Epithelial cell of proximal tubule (primary cell): ENCODE results near the gene TBXA2R. TPM values are rescaled to one million over a fixed set of nuclear protein-coding genes. Genes with fewer than 3 reads are reported as not detected.

Experiments
- DNase-seq: peaks from one replicate; pipeline ENCODE4 v3.0.0-alpha.2; 2011; ENCODE audit warnings: low read depth
- H3K4me3 ChIP-seq: 2 replicates; pipeline ENCODE4 v1.5.1; 2011; ENCODE audit warnings: low read depth, mild to moderate bottlenecking, low read length
- total RNA-seq: library from RNA; depleted of rRNA; stranded (reverse); fragments of >200 nt; gene quantifications from 2 replicates; pipeline ENCODE4 v1.2.3, GENCODE V29; 2015
- TF ChIP-seq, protein P1 (sequence below): conservative IDR thresholded peaks from 2 replicates; pipeline ENCODE4 v1.5.1; 2012; ENCODE audit warnings: low read depth, mild to moderate bottlenecking, low read length

The TBXA2R gene
- total RNA-seq, 1 donor from 2014 or later = 0.17 TPM

DNA sequence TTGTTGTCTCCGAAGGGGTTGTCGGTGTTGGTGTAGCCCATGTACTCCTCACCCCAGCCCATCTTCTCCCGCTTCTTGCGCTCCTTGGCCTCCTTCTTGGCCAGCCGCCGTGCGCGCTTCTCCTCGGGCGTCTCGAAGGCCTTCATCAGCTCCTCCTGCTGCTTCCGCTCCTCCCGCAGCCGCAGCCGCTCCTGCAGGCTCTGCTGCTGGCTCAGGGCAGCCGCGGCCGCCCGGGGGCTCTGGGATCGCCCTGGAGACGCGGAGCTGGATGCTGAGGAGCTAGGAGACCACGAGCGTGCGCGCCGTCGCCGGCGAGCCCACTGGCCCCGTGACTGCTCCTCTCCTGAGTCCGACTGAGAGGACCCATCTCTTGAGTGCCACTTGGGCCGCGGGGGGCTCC, 17.0 kb upstream of the TBXA2R start:
- TF ChIP-seq, protein P1, sequence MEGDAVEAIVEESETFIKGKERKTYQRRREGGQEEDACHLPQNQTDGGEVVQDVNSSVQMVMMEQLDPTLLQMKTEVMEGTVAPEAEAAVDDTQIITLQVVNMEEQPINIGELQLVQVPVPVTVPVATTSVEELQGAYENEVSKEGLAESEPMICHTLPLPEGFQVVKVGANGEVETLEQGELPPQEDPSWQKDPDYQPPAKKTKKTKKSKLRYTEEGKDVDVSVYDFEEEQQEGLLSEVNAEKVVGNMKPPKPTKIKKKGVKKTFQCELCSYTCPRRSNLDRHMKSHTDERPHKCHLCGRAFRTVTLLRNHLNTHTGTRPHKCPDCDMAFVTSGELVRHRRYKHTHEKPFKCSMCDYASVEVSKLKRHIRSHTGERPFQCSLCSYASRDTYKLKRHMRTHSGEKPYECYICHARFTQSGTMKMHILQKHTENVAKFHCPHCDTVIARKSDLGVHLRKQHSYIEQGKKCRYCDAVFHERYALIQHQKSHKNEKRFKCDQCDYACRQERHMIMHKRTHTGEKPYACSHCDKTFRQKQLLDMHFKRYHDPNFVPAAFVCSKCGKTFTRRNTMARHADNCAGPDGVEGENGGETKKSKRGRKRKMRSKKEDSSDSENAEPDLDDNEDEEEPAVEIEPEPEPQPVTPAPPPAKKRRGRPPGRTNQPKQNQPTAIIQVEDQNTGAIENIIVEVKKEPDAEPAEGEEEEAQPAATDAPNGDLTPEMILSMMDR = no peak
- no peak for DNase-seq
- no peak overlapping the region for H3K4me3 ChIP-seq

DNA sequence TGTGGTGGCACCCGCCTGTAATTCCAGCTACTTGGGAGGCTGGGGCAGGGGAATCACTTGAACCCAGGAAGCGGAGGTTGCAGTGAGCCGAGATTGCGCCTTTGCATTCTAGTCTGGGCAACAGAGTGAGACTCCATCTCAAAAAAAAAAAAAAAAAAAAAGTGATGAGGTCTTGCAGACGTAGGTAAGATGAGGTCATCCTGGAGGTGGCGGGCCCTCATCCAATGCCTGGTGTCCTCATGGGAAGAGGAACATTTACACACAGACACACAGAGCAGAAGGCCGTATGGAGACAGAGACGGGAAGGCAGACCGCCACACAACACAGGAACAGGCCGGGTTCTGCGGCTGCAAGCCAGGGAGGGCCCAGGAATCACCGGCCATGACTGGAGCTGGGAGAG, 15.5 kb upstream of the TBXA2R start:
- H3K4me3 ChIP-seq = no peak overlapping the region
- TF ChIP-seq, protein P1 = no peak
- DNase-seq = no peak

DNA sequence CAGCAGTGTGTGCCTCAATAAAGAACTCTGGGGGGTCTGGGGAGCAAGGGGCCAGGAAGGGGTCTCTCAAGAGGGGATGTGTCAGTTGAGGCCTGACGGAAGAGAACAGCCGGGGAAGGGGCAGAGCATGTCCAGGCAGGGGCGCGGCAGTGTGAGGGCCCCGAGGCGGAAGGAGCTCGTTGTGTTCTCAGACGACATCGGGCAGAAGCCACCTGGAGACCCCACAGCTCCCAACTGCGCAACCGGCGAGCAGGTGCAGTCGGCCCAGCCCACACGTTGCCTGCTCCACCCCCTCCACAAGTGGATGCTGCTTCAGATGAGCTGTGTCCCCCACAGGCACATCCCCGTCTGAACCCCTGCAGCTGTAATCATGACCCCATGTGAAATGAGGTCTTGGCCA, 15.0 kb upstream of the TBXA2R start:
- no peak overlapping the region for H3K4me3 ChIP-seq
- DNase-seq = no peak
- TF ChIP-seq, protein P1 = no peak

DNA sequence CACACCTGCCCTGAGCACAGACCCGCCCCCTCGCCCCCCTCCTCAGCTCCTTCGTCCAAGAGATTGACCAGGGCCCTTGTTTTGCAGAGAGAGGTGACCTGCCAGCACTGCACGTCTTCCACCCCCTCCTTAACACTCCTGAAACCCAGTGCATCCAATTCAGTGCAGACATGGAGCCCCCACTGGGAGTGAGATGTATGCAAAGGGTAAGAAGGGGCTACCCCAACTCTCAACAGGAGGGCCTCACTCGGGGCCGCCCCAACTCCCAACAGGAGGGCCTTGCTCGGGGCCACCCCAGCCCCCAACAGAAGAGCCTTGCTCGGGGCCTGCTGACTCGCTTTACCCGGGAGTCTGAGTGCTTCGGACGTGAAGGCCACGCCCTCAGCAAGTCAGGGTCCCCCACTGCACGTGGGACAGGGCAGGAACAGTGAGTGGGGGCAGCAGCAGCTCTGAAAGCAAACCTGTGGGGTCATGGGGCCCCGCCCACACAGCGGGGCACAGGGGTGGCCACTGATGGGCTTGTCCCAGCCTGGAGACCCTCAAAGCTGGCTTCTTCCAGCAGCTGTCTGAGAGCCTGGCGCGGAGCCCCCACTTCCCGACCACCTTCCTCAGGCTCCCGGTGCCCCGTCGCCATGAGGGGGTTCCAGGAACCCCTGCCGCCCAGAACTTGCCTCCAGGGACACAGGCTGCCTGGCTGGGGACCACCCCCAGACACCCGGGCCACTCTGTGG, 14.3 kb upstream of the TBXA2R start:
- TF ChIP-seq, protein P1 = no peak
- no peak for DNase-seq
- no peak overlapping the region for H3K4me3 ChIP-seq

DNA sequence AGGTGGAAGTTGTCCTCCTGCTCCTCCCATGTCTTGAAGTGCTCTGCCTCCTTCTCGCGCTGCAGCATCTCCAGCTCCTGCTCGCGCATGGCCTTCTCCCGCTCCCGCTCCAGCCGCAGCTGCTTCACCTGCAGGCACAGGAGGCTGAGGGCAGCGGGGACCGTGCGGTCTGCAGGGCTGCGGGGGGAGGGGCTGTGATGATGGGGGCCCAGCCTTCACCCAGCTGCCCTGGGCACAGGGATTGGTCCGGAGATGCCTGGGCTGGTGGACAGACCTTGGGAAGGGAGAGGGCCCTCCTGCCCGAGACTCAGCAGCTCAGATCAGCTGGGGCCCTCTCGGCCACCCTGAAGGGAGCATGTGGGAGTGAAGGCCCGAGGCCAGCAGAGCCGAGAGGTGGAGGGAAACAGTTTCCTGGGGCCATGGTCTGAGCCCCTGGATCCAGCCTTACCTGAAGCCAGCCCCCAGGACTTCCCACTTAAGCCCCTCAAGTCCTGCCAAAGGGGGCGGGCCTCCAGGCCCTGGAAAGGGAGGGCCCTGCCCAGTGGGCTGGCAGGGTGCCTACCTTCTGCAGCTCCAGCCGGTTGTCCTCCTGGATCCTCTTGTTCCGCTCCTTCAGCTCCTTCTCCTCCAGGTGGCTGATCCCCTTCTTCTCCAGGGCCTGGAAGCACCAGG, 13.6 kb upstream of the TBXA2R start:
- H3K4me3 ChIP-seq = no peak overlapping the region
- TF ChIP-seq, protein P1 = no peak
- DNase-seq = no peak

DNA sequence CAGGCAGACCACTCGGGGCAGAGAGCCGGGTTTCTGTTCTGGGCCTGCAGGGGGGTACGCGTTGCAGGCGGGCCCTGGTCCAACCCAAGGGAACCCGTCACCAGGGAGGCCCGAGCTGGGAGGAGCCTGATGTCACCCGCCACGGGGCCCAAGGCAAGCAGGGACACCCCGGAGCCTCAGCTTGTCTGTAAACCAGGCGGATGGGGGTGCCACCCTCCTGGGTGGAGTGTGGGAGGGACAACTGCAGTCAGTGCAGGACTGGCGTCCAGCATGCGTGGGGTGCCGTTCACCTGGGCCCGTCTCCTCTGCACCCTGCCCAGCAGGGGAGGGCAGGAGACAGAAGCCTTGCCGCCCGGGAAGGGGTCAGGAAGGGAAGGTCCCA, 12.9 kb upstream of the TBXA2R start:
- no peak overlapping the region for H3K4me3 ChIP-seq
- DNase-seq = no peak
- TF ChIP-seq, protein P1 = no peak
